GM21515 (cell line): ENCODE data around the gene PLEKHG5.

Experiments
- ATAC-seq: cut with Tn5 transposase; IDR thresholded peaks from one replicate; pipeline ENCODE4 v1.9.1; 2021; ENCODE audit not compliant: unreplicated experiment

The PLEKHG5 gene

DNA sequence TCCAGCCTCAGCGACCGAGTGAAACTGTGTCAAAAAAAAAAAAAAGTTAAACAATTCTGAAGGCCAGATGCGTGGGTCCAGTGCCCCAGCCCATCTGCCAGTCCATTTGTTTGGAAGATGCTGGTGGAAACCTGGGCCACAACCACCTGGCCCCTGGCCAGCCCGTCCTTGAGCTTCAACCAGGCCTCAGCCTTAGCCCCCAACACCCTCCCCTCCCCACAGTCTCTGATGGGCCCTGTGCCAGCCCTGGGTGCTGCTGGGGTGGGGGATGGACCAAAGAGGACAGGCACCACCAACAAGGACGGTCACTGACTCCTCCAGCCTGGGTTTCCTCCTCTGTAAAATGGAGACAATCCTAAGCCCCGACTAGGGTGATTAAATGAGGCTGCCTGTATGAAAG is 19.6 kb upstream of the PLEKHG5 start:
- ATAC-seq: no peak

DNA sequence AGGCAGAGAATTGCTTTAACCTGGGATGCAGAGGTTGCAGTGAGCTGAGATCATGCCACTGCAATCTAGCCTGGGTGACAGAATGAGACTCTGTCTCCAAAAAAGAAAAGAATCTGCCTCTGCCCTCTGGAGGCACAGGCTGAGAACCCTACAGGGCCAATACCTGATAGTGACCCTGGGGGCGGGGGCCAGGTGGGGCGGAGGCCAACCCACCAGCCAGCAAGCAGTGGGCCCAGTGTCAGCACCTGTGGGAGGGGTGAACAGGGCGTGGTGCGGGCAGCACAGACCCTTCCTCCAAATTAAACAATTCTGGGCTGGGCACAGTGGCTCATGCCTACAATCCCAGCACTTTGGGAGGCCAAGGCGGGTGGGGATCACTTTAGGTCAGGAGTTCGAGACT is 19.0 kb upstream of the PLEKHG5 start:
- no peak for ATAC-seq

DNA sequence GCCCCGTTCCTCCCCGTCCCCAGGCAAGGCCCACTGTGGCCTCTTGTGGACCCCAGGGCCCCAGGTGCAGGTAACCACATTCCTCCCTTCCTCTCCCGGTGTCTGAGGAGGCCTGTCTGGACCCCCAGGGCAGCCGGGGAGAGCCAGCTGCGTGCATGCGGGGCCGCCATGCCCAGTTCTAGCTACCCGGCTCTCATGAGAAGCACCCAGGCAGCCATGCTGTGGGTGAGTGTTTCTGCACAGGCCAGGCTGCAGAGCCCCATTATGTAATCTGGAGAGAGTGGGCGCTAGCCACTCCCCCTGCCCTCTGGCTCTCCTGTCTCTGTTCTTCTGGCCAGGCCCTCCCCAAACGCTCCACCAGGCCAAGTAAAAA is 18.4 kb upstream of the PLEKHG5 start:
- no peak for ATAC-seq

DNA sequence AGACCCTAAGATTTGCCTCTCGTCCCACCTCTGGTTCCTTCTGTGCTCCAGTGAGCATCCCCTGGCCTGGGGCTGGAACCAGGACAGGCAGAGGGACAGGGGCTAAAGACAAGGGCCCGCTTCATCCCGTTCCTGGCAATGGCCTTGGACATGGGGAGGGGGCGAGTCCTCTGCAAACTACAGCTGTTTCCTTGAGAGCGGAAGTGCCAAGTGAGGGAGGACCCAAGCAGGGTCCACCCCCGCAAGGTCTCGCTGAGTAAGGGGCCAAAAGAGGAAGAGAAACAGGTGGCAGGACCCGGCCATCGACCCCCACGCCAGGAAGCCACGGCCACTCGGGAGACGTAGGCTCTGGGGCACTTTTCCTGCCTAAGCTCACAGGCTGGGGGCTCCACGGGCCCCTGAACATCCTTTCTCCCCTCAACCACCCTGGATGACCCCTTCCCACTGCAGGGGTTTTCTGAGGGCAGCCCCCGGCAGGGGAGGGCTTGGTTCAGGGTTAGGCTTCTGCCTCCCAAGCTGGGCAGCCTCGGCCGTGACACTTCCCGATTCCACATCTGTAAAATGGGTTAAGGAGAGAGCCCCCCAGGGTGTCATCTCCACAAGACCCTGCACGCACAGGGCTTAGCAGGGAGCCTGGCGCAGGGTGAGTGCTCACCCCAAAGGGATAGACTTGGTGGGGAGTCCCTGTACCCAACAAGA is 17.9 kb upstream of the PLEKHG5 start:
- ATAC-seq: no peak

DNA sequence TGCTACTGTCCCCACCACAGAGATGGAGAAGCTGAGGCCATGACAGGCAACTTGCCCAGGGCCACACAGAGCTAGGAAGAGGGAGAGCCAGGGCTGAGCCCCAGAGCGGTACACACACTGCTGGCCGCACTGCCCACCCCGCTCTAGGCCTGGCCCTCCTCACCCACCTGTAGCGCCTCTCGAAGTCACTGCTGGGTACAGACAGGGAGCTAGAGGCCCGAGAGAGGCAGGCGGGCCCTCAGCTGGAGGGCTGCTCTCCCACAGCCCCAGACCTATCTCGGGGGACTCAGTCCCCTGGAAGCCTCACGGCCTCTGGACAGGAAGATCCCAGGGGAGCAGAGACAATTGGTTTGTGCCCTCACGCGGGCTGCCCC is 17.3 kb upstream of the PLEKHG5 start:
- ATAC-seq: no peak

DNA sequence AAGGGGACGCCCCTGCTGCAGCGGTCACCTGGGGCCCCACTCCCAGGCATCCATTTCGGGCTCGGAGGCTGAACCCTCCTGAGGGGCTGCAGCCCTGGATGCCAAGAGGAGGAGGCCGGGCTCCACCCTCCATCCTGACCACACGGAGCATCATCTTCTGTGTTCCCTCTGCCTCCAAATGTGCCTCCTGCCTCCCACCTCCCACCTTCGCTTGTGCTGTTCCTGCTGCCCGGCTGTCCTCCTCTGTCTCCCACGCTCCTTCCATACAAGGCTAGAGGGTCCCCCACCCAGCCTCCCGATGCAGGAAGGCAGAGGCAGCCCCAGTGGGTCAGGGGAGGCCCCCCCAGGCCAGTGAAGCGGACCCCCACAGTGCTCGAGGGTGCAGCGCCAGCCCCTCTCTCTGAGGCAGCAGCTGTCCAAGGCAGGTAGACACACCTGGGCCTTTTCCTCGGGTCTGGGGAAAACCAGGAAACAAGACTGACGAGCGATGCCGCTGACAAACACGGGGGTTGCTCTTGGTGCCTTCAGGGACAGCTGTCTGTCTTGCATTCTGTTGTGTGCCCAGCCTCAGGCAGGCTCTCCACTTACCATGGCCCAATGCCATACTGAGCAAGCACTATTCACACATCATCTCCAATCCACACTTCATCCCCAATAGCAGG is 16.8 kb upstream of the PLEKHG5 start:
- no peak for ATAC-seq

DNA sequence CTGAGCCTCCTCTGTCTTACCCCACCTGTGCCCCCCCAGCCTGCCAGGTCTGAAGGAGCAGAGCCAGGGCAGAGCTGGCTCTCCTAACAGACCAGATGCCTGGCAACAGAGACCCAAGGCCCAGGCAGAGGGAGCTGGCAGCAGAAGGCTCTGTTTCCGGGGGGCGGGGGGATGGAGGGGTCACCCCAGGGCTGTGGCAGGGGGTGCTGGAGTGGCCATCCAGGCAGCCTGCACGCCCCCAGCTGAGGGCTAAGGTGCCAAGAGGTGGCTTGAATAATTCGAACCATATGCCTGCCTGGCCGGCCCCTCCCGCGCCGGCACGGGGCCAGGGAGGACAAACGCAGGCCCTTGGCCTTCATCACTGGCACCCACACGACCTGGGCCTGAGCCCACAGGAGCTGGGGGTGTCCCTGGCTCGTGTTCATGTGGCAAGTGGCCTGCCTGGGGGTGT is 16.0 kb upstream of the PLEKHG5 start:
- no peak for ATAC-seq

DNA sequence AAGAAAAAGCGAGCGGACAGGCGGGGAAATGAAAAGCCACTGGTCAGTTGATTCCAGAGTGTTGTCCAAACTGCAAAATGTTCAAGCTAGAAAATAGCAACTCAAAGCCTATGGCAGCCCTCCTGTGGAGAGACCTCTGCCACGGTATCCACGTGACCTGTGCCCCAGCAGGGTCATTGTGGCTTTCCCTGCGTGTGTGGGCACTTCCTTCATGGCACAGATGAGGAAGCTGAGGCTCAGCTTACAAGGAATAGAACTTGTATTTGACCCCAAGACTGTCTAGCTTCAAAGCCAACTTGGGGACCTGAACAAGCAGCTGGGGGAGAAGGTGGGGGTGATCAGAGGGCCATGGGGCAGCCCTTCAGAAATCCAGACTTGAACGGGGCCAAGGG is 15.6 kb upstream of the PLEKHG5 start:
- ATAC-seq: no peak

DNA sequence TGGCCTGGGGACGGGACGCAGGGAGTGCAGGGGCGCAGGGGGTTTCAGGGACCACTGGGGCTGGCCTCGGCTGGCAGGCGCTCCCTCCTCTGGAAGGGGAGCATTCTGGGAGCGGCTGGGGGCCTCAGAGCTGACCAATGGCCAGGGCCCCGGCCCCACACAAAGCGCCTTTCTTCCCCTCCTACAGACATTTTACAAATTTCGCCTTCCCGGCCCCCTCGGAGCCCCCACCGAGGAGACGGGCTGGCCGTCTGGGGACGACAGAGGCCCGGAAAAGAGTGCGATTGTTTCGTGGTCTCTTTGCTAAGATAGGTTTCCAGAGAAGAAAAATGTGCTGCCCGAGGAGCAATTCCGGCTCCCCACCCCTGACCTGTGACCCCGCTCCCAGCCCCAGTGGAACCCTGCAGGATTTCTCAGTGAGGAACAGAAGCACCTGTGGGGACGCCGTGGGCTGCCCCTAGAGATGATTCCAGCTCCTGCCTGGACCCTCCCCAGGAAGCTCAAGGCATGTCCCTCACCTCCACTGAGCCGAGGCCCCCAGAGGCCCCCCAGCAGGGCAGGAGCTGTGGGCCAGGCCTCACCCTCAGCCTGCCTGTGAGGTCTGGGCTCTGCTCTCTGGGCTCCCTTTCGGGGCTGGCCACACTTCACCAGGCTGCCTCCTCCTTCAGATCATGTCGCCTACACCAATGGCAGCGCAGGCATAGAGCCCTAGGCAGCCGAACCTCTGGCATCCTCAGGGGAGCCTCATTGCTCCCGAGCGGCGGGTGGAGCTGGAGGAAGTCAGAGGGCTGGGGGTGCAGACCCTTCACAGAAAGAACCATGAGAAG is 15.0 kb upstream of the PLEKHG5 start:
- ATAC-seq: no peak

DNA sequence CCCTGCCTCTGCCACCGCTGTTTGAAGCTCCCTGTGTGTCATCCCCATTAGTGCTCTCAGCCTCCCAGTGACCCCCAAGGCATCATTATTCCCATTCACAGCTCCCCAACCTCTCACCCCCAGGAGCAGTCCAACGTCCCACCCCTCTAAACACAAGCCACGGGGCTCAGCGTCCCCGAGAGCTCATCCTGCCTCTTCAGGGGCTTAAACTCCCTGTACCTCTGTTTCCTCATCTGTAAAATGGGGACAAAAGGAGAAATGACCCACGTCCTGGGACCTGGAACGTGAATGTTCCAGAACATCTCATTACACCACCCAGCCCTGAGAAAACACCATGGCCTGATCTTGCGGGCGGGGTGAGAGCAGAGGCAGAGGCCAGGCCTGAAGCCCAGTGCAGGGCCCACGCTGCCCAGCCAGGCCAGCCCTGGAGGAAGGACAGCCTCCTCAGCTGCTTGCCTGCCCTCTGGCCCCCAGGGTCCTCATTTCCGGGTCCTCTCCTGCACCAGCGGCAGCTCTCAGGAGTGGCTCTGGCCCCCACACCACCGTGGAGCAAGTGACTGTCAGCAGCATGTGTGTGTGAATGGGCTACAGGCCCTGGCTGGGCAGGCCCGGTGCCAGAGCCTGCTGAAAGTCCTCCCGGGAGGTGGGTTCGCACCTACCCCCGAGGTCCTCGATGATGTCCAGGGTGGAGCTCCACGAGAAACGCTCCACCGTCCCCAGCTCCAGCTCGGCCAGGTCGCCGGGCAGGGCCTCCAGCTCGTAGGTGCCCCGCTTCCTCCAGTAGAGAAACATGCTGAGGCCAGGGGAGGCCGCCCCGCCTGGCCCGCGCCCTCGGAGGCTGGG is 14.1 kb upstream of the PLEKHG5 start:
- ATAC-seq: no peak

DNA sequence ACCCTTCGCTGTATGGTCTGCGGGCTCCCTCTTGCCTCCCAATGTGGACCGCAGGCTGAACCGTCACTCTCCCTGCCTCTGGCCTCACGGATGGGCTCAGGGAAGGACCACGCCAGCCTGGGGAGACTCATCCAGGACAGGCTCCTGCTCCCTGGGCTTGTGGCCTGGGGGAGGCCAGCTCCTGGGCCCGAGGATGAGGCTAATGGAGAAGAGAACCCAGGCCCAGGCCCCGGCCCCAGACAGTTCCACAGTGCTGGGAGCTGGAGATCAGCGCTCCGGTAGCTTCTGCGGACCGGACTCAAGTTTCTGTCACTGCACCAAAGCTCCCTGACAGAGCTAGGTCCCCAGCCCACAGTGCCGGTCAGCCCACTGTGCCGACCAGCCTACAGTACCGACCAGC is 13.4 kb upstream of the PLEKHG5 start:
- ATAC-seq: no peak

DNA sequence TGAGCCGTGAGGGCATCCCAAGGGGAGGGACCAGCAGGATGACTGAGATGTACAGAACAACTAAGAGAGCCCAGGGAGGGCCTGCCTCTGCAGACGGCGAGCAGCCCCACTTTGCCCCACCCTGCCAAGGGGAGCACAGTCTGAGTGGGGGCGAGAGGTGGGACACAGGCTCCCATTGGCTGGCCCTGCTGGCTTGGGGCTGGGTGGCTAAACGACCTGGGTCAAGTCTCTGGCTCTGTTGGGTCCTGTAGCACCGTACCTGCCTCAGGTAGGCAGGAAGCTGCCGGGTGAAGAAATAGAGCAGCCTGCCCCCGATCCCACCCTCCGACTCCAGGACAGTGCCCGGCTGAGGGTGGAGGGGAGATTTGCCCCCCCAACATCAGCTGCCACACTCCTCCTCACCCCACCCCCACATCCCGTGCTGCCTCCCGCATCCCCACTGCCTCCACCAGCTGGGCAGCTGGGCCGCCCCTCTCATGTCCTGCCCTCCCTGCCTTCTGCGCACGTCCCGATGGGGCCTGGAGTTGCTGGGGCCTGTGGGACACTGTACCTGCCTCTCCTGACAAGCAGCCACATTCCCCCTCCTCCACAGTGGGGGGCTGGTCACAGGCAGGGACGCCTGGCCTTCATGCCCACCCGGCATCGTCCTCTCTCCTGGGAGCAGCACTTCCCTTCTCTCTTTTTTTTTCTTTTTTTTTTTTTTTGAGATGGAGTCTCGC is 12.6 kb upstream of the PLEKHG5 start:
- no peak for ATAC-seq

DNA sequence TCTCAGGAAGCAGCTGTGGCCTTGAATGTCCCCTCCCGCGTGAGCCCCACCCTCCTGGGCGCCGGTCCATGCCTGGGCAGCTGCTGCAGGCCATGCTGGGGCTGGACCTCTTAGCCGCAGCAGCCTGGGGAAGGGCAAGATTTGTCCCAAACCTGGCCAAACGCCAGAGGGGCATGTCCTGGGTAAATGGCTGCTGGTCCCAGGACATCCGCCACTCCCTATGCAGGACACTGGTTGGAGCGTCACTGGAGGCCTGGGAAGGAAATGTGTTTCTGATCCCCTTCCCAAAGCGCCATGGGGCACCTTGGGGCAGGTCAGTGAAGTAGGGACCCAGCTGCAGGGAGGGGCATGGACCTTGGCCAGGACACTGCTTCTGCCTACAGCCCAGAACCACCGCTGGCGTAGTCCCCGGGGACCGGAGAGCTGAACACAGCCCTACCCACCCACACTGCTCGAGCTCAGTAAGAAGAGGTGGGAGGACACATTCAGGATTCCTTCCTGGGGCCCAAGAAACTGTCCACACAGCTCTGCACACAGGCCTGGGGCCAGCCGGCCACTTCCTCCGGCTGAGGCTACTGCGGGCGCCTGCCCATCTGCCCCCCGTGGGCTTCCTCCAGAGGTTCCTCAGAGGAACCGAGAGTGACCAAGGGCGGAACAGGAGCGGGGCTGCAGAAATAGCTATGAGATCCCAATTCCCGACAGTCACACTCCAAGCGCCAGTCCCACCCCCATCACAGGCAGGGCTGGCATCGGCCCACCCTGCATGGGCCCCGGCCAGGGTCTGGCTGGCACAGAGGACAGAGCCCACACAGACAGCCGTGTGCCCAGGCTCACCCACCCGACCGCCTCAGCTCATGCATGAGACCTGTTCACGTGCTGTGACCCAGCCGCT is 10.8 kb upstream of the PLEKHG5 start:
- no peak for ATAC-seq

DNA sequence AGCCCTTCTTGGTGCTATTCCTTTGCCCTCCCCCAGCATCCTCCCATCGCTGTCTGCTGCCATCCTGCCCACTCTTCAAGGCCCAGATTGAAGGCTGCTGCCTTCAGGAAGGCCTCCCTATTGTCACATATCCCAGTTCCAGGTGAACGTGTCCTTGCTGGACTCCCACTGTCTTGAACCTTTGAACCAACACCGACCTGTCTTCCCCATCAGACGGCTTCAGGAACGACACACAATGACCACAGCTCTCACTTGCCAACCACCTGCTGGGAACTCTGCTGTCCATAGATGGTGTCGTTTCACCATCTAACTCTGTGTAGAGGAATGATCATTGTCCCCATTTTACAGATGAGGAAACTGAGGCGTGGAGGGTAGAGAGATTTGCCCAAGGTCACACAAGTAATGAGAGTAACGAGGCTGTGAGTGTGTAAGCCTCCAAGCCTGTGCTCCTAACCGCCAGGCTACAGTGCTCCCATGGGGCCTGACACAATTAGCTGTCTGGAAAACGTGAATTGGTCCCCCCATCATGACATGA is 9.9 kb upstream of the PLEKHG5 start:
- ATAC-seq: no peak

DNA sequence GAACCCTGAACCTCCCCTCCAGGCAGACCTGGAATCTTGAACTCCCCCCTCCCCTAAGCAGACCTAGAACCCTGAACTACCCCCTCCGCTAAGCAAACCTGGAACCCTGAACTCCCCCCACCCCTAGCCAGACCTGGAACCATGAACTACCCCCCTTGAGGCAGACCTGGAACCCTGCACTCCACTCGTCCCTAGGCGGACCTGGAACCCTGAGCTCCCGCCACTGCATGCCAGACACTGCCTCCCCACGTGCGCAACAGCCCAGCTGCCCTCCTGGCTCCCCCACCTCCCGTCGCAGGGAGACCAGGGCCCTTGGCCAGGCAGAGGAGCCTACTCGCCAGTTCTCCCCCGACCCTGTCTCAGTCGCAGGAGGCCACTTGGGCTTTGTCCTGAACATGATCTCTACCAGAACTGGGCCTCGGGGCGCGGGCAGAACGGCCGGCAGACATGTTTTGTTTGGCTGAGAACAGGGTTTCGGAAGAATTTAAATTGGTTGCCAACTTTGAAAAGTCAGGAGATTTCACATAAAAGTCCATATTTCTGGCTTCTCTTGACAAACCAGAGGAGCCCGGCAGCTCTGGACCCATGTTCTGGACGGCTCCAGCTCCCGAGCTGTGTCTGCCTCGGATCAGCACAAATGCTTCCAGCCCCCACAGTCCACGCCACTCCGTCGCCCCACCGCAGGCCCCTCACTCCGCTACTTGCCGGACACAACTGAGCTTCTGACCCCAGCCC is 9.2 kb upstream of the PLEKHG5 start:
- no peak for ATAC-seq

DNA sequence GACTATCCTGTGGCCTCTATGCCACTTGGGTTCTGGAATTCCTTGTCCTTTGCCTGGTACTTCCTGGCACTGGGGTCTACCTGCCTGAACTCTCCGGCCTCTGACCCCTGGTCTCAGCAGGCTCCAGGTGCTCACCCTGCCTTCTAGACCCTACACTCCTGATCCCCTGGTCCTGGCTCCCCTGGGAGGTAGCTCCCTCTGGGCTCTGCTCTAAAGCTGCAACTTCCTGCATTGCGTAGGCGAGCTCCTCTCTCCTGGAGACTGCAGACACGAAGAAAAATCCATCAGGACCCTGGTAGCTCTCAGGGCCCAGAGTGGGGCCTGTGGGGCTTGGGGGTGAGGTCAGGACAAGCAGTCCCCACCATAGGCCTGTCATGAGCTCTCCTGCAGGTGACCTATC is 7.8 kb upstream of the PLEKHG5 start:
- ATAC-seq: no peak

DNA sequence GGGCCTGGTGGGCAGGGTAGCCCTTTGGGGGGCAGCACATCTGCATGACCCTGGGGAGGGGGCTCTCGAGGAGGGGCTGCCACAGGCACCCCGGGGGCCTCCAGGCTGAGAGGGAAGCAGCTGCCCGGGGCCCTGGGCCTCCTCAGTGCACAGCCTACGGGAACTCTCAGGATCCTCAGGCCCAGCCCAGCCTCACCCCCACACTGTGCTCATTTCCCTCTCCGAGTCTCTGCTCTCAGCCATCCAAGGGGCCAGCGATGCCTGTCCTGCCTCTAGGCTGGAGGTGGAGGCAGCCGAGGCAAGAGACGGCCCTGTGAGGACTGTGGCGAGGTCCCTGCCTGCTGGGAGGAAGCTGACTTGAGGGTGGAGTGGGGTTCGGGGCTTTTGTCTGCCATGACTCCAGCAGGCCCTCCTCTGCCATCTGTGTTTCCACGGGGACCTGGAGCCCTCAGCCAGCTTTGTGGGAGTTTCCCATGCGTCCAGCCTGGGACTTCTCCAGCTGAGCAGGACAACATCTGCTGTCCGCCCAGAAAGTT is 7.2 kb upstream of the PLEKHG5 start:
- no peak for ATAC-seq

DNA sequence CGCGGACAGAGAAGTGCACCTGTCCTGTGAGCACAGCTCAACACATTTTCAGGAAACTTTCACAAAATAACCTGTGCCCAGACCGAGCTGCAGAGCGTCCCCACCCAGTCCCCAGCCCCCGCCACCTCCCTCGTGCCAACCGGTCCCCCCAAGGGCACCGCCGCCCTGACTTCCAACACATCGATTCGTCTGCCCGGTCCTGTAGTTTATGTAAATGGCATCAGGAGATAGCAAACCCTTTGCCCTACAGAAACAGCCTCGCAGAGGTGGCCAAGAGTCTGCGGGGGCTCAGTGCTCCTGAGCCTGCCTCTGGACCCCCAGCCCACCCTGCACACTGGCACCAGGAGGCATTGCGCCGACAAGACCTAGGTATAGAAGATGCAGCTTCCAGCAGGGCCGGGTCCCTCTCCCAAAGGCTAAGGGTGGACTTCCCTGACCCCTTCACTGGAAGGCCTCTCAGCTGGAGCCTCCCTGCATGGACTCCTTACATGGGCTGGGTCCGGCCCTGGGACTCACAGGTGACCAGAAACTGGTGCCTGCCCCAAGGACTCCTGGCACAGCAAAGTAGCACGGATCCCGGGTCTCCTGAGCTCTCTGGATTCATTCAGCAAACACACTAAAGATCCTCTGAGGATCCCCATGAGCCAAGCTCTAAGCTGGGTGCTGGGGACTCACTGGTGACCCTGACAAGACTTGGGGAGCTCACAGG is 6.6 kb upstream of the PLEKHG5 start:
- ATAC-seq: no peak
